Measurements from ENCODE around the gene NR3C1. TPM values are rescaled to one million over a fixed set of nuclear protein-coding genes. Genes with fewer than 3 reads are reported as not detected.
A peak's percentile ranks its signal among the peaks of the same experiment; 100 is the strongest.

NR3C1 gene
- total RNA-seq, 1 experiment from 2014 or later = 74.7 TPM

DNA sequence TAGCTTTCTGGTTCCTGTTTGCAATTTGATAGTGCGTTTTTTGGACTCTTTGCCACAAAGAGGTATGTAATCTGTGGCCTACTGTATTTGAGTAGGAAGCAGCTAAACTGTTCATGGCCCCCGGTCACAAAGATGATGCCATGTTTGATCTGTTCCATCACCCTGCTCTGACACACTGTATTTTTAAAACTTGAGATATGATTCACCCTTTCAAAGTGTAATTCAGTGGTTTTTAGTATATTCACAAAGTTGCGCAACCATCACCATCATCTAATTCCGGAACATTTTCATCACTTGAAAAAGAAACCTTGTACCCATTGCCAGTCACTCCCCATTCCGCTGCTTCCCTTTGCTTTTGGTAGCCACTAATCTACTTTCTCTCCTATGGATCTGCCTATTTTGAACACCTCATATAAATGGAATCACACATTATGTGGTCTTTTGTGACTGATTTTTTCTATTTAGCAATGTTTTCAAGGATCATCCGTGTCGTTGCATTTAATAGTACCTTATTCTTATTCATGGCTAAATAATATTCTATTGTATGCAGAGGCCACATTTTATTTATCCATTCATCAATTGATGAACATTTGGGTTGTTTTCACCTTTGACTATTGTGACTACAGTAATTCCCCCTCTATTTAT is 141.6 kb downstream of the NR3C1 start:
- DNase-seq (ENCODE audit: low read depth) = peak; percentile 86

DNA sequence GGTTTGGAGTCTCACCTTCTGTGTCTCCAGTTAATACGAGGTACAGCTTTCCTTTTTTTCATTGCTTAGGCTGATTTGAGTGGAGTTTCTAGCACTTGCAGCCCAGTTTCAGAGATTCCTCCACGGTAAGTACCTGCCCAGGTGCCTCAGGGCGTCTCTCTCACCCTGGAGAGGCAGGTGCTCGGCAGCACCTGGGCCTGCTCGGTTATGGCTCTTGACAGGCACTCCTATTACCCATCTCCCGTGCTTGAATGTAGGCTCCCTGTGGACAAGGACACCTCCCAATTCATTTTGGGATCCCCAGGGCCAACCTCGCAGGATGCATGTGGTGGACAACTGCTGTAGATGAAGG is 144.3 kb downstream of the NR3C1 start:
- DNase-seq (ENCODE audit: low read depth) = no peak

DNA sequence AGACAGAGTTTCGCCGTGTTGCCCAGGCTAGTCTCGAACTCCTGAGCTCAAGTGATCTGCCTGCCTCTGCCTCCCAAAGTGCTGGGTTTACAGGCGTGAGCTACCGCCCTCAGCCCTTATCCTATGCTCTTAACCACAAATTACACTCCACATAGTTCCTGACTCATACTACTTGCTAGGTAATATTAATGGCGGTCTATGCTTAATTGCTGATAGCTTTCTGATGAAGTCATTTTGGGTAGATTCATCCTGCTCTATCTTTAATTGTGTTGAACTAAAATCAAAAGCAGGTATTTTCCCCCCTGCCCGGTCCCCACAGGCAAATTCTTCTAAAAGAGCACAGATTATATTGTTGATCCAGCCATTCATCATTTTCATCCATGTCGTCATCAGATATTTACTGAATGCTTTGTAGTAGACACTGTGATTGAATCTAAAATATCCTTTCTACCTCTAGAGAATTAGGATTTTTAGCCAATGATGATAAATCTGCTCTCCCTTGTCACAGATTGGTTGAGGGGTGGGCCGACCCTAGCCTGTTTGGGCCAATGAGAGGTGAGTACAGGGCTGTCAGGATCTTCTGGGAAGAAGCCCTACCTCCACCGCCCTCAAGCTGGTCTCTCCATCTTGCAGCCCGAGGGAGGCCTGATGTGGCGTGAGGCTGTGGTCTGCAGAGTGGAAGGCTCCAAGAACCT is 144.8 kb downstream of the NR3C1 start:
- peak; percentile 89 for DNase-seq (ENCODE audit: low read depth)

DNA sequence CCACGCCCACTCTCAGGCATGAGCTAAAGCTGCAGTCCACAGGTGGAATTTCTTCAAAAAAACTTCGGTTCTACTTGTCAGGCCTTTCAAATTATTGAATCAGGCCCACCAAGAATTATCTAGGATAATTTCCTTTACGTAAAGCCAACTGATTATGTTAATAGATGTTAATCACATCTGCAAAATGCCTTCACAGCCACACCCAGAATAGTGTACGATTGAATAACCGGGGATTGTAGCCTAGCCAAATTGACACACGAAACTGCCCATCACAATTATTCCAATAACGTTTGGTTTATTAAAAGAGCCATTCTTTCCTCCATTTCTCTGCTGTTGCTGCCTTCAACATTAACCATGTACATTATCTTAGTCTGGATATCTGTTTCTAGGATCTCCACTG is 148.7 kb downstream of the NR3C1 start:
- DNase-seq (ENCODE audit: low read depth) = no peak

DNA sequence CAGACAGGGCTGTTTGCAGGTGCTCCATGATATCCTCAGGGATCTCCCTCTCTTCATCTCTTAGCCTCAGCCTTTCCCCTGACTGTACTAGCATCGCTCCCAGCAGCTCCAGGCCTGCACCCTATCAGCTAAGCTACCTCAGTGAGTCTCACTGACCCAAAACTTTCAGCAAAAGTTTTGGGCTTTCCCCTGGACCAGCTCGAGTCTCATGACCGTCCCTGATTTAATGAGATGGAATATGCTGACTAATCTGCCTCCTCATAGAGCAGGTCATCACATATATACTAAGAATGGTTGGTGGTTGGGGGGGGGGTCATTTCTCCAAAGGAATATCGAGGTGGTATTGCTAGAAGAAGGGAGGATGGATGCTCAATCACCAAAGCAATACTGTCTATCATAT is 151.5 kb downstream of the NR3C1 start:
- no peak for DNase-seq (ENCODE audit: low read depth)

DNA sequence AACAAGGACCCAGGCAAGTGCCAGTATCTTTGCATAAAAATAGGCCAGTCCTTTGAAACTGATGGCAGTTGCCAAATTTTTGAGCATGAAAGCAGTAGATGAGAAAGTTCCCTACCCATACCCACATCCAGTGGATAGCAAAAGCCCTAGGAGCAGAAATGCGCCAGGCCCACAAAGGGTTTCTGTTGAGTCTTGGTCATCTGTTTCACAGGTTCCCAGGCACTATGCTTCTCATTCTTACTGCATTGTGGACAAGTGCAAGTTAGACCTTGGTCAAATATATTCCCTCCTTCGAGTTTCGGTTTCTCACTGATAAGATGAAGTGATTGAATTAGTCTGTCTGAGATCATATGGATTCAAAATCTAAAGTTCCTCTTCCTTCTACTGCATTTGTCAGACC is 152.3 kb downstream of the NR3C1 start:
- DNase-seq (ENCODE audit: low read depth) = no peak

DNA sequence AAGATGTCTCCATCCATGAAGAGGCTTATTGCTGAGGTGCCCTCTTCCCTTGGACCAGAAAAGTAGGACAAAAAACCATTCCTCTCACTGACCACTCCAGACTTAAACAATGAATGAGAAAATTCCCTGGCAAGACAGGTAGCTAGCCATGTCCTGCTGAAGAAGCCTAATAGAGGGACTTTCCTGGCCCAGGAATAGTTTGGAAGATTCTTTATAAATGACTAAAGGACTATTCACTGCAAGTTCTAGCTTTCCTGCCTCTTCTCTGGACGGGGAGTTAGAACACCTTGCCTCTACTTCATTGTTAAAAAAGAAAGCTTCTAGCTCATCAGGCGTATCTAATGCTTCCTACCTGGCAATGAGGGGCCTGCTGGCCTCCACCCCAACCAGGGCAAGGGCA is 153.6 kb downstream of the NR3C1 start:
- no peak for DNase-seq (ENCODE audit: low read depth)

DNA sequence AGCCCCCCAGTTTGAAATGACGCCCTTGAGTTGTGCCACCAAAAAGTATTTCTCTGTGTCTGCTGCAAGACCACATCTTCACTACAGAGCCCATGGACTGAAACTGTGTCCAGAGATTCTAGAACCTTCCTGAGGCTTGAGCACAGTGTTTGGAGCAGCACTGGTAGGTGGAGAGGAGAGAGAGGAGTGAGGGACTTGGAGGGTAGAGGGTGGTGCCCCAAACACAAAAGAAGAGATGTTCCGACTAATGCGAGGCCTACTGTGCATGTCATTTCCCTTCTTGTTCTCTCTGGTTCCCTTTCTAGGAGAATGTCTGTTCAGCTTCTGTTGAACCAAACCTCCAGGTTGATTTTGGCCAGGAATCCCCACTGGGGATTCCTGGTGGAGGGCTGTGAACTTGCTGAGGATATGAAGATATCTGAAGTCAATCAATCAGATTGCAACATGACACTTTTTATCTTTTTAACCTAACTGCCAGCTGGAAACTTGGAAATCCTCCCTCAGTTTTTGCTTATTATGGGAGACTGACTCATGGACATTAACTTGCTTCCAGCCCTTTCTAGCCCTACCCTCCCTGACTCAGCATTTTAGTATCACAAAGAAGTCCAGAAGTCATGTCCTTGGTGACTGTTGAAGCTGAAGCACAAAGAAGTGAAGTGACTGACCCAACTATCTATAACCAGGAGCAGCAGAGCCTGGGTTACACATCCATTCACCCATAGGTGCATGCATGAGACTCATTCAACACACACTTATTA is 154.5 kb downstream of the NR3C1 start:
- DNase-seq (ENCODE audit: low read depth) = peak; percentile 74

DNA sequence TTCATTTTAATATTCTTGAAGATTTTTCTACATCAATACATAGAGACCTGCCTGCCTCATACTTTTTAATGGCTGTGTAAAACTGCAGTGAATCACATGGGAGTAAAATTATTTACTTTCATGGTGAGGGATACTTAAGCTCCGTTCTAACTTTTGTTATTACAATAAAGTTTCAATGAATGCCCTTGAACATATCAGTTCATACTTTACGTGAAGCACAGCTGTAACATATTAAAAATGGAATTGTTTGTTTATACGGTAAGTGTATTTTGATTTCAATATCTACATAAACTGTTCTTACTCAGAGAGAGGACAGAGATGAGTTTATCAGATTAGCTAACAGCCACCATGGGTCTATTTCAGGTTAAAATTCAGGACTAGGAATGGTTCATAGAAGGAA is 155.1 kb downstream of the NR3C1 start:
- no peak for DNase-seq (ENCODE audit: low read depth)

DNA sequence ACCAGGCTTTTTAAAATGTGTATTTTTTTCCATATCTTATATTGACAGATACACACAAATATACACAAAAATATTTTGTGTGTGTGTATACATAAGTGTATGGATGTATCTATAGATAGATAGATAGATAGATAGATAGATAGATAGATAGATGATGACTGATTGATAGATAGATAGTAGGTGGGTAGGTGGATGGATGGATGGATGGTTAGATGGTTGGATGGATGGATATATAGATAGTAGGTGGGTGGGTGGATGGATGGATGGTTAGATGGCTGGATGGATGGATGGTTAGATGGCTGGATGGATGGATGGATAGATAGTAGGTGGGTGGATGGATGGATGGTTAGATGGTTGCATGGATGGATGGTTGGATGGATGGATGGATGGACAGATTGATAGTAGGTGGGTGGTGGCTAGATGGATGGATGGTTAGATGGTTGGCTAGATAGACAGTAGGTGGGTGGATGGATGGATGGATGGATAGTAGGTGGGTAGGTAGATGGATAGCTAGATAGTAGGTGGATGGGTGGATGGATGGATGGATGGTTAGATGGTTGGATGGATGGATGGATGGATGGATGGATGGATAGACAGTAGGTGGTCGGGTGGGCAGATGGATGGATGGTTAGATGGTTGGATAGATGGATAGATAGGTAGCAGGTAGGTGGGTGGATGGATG is 156.2 kb downstream of the NR3C1 start:
- DNase-seq (ENCODE audit: low read depth) = no peak

DNA sequence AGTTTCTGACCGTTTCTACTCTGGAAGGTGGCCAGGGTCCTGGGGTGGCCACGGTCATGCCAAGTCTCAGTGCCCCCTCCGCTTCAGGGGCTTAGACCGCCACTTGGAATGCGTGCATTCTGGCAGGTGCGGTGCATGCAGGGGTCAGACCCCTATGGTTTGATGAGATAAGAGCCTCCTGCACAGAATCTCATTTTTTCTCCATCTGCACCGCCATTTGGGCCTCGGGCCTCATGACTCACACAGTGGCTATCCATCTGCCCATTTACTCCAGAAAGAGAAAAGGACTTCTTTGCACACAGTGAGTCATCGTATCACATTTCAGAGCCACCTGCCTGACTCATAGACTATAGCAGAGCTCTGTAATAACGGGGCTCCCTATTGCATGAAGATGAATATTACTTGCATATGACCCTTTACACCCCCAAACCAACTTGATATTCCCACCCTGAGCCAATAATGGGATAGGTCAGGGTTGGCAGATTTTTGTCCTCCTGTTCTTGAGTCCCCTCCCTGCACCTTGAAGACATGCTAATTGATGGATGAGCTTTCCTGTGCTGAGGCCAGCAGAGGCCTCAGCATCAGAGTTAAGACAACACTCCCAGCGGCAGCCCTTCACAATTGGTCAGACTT is 157.4 kb downstream of the NR3C1 start:
- peak; percentile 98 for DNase-seq (ENCODE audit: low read depth)

DNA sequence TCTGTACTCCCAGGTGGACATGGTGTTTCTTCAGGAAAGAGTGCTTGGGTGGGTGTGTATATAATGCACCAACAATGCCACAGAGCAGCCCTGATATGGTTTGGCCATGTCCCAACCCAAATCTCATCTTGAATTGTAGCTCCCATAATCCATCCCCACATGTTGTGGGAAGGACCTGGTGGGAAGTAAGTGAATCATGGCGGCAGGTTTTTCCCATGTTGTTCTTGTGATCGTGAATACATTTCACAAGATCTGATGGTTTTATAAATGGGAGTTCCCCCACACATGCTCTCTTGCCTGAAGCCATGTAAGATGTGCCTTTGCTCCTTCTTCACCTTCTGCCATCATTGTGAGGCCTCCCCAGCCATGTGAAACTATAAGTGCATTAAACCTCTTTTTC is 158.5 kb downstream of the NR3C1 start:
- peak; percentile 91 for DNase-seq (ENCODE audit: low read depth)

DNA sequence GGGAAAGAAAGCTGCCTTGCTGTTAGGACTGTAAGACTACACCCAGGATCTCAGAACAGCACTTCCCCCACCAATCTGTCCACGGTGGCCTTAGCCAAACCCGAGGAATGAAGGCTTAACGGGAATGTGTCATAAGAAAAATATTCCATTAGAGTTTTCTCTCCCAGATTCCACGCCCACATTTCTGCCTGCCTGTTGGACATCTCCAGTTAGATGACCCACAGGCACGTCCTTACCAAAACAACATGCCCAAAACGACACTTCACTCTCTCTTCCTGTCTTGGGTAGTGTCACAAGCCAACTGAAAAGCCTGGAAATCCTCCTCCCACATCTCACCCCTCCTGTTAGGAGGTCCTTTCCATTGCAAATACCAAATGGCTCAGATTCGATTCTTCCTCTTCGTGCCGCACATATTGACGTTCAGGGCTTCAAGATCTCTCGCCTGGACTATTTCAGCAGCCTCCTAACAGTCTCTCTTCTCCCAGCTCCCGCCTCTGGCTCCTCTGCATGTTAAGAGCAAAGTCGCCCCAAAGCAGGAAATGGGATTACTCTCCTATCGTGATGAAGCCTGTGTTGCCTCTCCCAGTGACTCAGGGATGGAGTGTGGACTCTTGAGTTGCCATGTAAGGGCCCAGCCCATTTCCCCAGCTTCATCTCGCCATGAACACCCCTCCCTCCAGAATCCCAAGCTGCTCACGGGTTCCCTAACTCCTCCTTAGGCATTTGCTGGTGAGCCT is 159.3 kb downstream of the NR3C1 start:
- DNase-seq (ENCODE audit: low read depth) = peak; percentile 98

DNA sequence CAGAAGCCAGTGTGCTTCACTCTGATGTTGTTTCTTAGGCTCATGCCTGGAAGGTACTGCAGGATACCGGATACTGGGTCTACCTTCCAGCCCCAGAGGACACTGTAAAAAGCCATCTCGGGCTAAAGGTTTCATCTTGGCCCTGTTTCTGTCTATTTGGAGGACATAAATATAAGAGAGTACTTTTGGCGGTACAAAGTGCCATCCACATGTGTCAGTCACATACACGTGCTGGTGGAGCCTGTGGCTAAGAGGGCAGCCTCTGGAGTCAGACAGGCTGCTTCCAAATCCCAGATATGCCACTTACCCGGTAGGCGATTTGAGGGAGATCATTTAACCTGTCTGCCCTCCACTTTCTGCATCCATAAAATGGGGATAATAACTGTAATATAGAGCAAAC is 160.4 kb downstream of the NR3C1 start:
- peak; percentile 38 for DNase-seq (ENCODE audit: low read depth)

DNA sequence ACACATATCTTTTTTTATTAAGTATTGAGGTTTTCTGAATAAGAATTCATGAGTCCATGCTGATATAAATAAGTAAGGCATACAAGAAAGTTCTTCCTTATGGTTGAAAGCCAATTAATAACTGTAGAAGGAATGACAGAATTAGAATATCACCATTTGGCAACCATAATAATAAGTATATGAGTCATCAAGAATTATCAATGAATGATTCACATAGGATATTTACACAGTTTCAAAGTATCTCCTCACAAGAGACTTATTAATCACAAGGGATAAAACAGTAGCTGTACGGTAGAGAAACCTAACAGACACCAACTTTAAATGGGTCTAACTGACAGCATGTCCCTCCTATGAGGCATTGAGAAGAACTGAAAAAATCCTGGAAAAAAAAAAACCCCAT is 161.6 kb downstream of the NR3C1 start:
- no peak for DNase-seq (ENCODE audit: low read depth)

DNA sequence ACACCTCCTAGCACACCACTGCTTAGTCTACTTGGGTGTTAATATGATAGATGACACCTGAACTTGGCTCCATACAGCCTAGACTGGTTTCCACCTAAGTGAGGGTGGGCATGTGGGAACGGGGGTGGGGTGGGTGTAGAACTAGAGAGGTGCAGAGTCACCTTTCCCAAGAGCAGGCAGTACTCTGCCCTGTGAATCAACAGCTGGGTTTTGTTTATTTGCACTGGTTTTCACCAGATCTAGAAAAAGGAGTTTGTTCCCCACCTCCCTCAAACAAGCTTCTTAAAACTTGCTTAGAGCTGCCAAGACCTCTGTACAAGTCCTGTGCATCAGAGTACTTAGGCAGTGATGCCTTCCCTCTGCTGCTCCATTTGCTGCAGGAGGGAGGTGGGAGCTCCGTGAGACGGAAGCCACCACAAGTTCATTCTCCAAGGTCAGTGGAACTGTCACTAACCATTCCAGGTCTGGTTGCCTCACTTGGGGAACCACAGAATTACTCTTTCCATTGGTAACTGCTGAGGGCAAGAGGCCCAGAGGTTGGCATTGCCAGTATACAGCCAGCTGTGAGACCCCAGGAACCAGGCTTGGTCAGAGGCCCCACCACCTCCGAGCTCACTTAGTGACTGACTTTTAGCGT is 163.5 kb downstream of the NR3C1 start:
- DNase-seq (ENCODE audit: low read depth) = no peak

DNA sequence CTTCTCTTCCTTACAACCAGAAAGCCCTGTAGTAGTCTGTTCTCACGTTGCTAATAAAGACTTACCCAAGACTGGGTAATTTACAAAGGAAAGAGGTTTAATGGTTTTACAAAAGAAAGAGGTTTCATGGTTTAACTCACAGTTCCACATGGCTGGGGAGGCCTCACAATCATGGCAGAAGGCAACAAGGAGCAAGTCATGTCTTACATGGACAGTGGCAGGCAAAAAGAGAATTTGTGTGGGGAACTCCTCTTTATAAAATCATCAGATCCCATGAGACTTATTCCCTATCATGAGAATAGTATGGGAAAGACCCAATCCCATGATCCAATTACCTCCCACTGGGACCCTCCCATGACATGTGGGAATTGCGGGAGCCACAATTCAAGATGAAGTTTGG is 164.9 kb downstream of the NR3C1 start:
- no peak for DNase-seq (ENCODE audit: low read depth)

DNA sequence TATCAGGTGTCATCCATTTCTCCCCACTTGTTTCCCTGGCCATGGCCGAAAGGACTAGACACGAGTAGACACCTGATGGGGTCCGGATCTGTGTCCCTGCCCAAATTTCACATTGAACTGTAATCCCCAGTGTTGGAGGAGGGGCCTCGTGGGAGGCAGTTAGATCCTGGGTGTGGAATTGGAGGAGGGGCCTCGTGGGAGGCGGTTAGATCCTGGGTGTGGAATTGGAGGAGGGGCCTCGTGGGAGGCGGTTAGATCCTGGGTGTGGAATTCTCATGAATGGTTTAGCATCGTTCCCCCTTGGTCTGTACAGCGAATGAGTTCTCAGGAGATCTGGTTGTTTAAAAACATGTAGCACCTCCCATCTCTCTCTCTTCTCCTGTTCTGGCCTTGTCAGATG is 165.8 kb downstream of the NR3C1 start:
- no peak for DNase-seq (ENCODE audit: low read depth)

DNA sequence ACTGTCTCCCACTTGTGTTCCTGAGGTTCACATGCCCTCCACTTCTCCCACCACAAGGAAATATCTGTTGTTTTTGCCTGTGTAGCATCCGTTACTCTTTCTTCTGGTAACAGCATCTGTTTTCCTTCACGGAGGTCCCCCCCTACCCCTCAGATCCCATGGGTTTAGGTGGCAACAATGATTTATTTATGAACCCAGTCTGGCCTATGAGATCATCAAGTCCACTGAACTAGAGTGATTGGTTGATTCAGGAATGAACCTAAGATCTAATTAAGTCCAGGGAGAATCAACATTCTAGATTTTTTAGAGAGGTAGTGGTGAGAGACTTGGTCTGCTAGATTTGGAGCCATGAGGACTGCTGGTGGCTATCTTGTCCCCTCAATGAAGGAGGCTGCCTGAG is 166.8 kb downstream of the NR3C1 start:
- DNase-seq (ENCODE audit: low read depth) = no peak

DNA sequence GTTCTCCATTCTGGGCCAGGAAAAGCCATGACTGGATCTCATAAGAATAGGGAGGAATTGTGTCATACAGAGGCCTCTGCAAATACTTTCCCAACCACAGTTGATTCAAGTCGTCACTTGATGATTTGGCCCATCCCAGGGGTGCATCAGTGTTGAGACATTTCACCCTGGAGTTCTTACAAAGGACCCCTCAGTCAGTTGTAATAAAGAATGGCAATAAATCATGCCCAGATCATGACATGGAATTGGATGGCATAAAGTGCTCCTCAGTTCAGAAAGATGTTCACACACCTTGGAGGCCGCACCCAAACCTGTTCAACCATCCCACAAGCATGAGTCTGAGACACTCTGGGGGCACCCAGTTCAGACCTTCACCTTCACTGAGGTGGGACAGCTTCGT is 168.1 kb downstream of the NR3C1 start:
- no peak for DNase-seq (ENCODE audit: low read depth)

Data from Daoy (cell line).